ENCODE results near the gene TAF5L. TPM values are rescaled to one million over a fixed set of nuclear protein-coding genes. Genes with fewer than 3 reads are reported as not detected.

The TAF5L gene
- total and polyA plus RNA-seq, 2 of the 8 experiments (the other 6 are each of a cell fraction or from before 2014, with no cell fraction given) = 17.7 to 23.3 TPM

GRCh38 chr1:229593800-229594199, 32.1 kb downstream of the TAF5L start (continued):
- TF ChIP-seq ATF2 (IDR thresholded peaks at IDR 0.05; ENCODE audit: low read length) (no peak), RBBP5 (IDR thresholded peaks at IDR 0.05; ENCODE audit: borderline replicate concordance, low read depth, low read length) (no peak), KDM5A (IDR thresholded peaks at IDR 0.05; ENCODE audit: low read length) (no peak), BRCA1 (IDR thresholded peaks at IDR 0.05; ENCODE audit: low read depth, low read length) (no peak), POLR2A (IDR thresholded peaks at IDR 0.05; ENCODE audit: control extremely low read depth in 1 of 2, low read depth in 2 of 2, low read length in 2 of 2) (no peak), JUND (IDR thresholded peaks at IDR 0.05; ENCODE audit: low read length) (no peak)
